GM13977 (cell line): Measurements from ENCODE around the gene LRRC8E.

Experiments
- DNase-seq: peaks from one replicate; pipeline ENCODE4 v3.0.0; 2012; ENCODE audit warnings: low spot score
- CTCF ChIP-seq: IDR thresholded peaks from 2 replicates; pipeline ENCODE4 v1.5.1; 2012; ENCODE audit warnings: mild to moderate bottlenecking, control low read depth; ENCODE audit not compliant: insufficient read depth; ENCODE audit errors: extremely low read depth, missing control alignments
- in situ Hi-C: fragments of 300-500 bp; cut with MboI; formaldehyde crosslinking; loops from one replicate; pipeline ENCODE4 v1.12.0; 2022; ENCODE audit warnings: low sequenced_read_pairs, low pct_unique_long_range_greater_than_20kb, mixed read lengths, inconsistent platforms; ENCODE audit not compliant: unreplicated experiment

The LRRC8E gene

GRCh38 chr19:7912144-7912696 lies 23.9 kb downstream of the LRRC8E start:
- TF ChIP-seq CTCF, result no peak
- DNase-seq, result no peak
- in situ Hi-C loops, result no loop called here

GRCh38 chr19:7912697-7913564 lies 24.6 kb downstream of the LRRC8E start:
- in situ Hi-C loops, result no loop called here
- no peak for DNase-seq
- TF ChIP-seq CTCF, result no peak

- in situ Hi-C loops, result no loop called here
- TF ChIP-seq CTCF, result no peak
- no peak for DNase-seq
Measured at GRCh38 chr19:7913652-7914051, 25.3 kb downstream of the LRRC8E start.

- no peak for DNase-seq
- in situ Hi-C loops, result no loop called here
- no peak for TF ChIP-seq CTCF
Measured at GRCh38 chr19:7914099-7914498, 25.8 kb downstream of the LRRC8E start.

GRCh38 chr19:7914598-7915045 lies 26.3 kb downstream of the LRRC8E start, which contains the start of gene TGFBR3L:
TGFBR3L (plus strand) TSS chr19:7914830.
- DNase-seq, result no peak
- TF ChIP-seq CTCF, result no peak
- in situ Hi-C loops, result no loop called here

- no peak for DNase-seq
- in situ Hi-C loops, result no loop called here
- TF ChIP-seq CTCF, result no peak
Measured at GRCh38 chr19:7915250-7916102, 27.2 kb downstream of the LRRC8E start.
